ENCODE results near the gene ID4. TPM values are rescaled to one million over a fixed set of nuclear protein-coding genes. Genes with fewer than 3 reads are reported as not detected.

ID4 gene
- total and polyA plus RNA-seq, 2 donors (not counting 1 experiment from before 2014, with no cell fraction given): not detected

- TF ChIP-seq CTCF (IDR thresholded peaks at IDR 0.05) (no peak), EZH2 (IDR thresholded peaks at IDR 0.05; ENCODE audit: borderline replicate concordance, insufficient read depth, low read depth, low read length, poor library complexity, severe bottlenecking) (no peak)
- ChIA-PET POLR2A (no interaction called here), CTCF (no interaction called here)
- Histone ChIP-seq H3K36me3 (replicated peaks in 1 of 2; ENCODE audit: control extremely low read depth in 1 of 2, control insufficient read depth in 1 of 2, extremely low read depth in 1 of 2, insufficient read depth in 2 of 2, low read length in 1 of 2) (no peaks in the 10 kb centered on the region), H3K79me2 (ENCODE audit: control insufficient read depth, insufficient read depth, low read length) (no peaks in the 10 kb centered on the region), H3K27ac (ENCODE audit: low read length in 2 of 2) (no peak overlapping the region), H3K4me3 (ENCODE audit: control extremely low read depth in 1 of 5, extremely low read depth in 1 of 5, insufficient read depth in 1 of 5, low read depth in 2 of 5, low read length in 4 of 5) (no peak overlapping the region), H2AFZ (ENCODE audit: insufficient read depth, low read depth, low read length, poor library complexity, severe bottlenecking) (no peak overlapping the region), H4K20me1 (ENCODE audit: control insufficient read depth, insufficient read depth, low read length, poor library complexity, severe bottlenecking) (no peaks in the 10 kb centered on the region), H3K27me3 (replicated peaks in 1 of 4; ENCODE audit: control extremely low read depth in 1 of 4, control insufficient read depth in 3 of 4, insufficient read depth in 4 of 4, low read length in 3 of 4) (peaks cover 0 to 20% (median 6%) of the 10 kb centered on the region in 4 experiments), H3K9me3 (ENCODE audit: control extremely low read depth in 1 of 3, control insufficient read depth in 2 of 3, insufficient read depth in 1 of 3, low read length in 2 of 3) (peaks cover 0 to 14% (median 0%) of the 10 kb centered on the region in 3 donors), H3K4me2 (replicated peaks; ENCODE audit: low read depth, low read length, poor library complexity, severe bottlenecking) (no peak overlapping the region), H3K4me1 (ENCODE audit: control insufficient read depth in 2 of 2, insufficient read depth in 2 of 2, low read length in 2 of 2) (peaks cover 4 to 10% of the 10 kb centered on the region in 2 donors), H3K9ac (ENCODE audit: low read length) (no peak overlapping the region)
- intact Hi-C loops (cut with micrococcal nuclease): no loop called here
- H3K4me1 Mint-ChIP-seq: peaks cover 10% of the 10 kb centered on the region
- H3K27me3 Mint-ChIP-seq: peaks cover 36% of the 10 kb centered on the region
- no peaks in the 10 kb centered on the region for H3K9me3 Mint-ChIP-seq (ENCODE audit: insufficient read depth)
- DNase-seq: no peak
- no peak overlapping the region for H3K4me3 Mint-ChIP-seq
- no peak overlapping the region for H3K27ac Mint-ChIP-seq
- 50% methylated on average over 1 of the region's 5 CpGs for WGBS (ENCODE audit: insufficient coverage)
- ATAC-seq (ENCODE audit: low read depth): no peak
Observed at GRCh38 chr6:19834858-19835257, 2.3 kb upstream of the ID4 start.

GRCh38 chr6:19835605-19836004, 1.6 kb upstream of the ID4 start:
- no peak overlapping the region for H3K4me3 Mint-ChIP-seq
- DNase-seq (no peak), ATAC-seq (ENCODE audit: low read depth) (no peak)
- no peaks in the 10 kb centered on the region for H3K36me3 ChIP-seq (replicated peaks in 1 of 2; ENCODE audit: control extremely low read depth in 1 of 2, control insufficient read depth in 1 of 2, extremely low read depth in 1 of 2, insufficient read depth in 2 of 2, low read length in 1 of 2)
- intact Hi-C loops (cut with micrococcal nuclease): no loop called here
- ChIA-PET POLR2A (no interaction called here), CTCF (no interaction called here)
- H3K4me2 ChIP-seq (replicated peaks; ENCODE audit: low read depth, low read length, poor library complexity, severe bottlenecking): no peak overlapping the region
- no peak for TF ChIP-seq EZH2 (IDR thresholded peaks at IDR 0.05; ENCODE audit: borderline replicate concordance, insufficient read depth, low read depth, low read length, poor library complexity, severe bottlenecking)
- no peak for TF ChIP-seq CTCF (IDR thresholded peaks at IDR 0.05)
- no peaks in the 10 kb centered on the region for H4K20me1 ChIP-seq (ENCODE audit: control insufficient read depth, insufficient read depth, low read length, poor library complexity, severe bottlenecking)
- H3K9ac ChIP-seq (ENCODE audit: low read length): no peak overlapping the region
- H3K4me1 ChIP-seq (ENCODE audit: control insufficient read depth in 2 of 2, insufficient read depth in 2 of 2, low read length in 2 of 2): peaks cover 4 to 10% of the 10 kb centered on the region in 2 donors
- no peaks in the 10 kb centered on the region for H3K9me3 Mint-ChIP-seq (ENCODE audit: insufficient read depth)
- H3K4me1 Mint-ChIP-seq: peaks cover 10% of the 10 kb centered on the region
- H2AFZ ChIP-seq (ENCODE audit: insufficient read depth, low read depth, low read length, poor library complexity, severe bottlenecking): no peak overlapping the region
- H3K27ac Mint-ChIP-seq: no peak overlapping the region
- H3K27me3 ChIP-seq (replicated peaks in 1 of 4; ENCODE audit: control extremely low read depth in 1 of 4, control insufficient read depth in 3 of 4, insufficient read depth in 4 of 4, low read length in 3 of 4): peaks cover 0 to 20% (median 9%) of the 10 kb centered on the region in 4 experiments
- peaks cover 42% of the 10 kb centered on the region for H3K27me3 Mint-ChIP-seq
- no peak overlapping the region for H3K4me3 ChIP-seq (ENCODE audit: control extremely low read depth in 1 of 5, extremely low read depth in 1 of 5, insufficient read depth in 1 of 5, low read depth in 2 of 5, low read length in 4 of 5)
- H3K79me2 ChIP-seq (ENCODE audit: control insufficient read depth, insufficient read depth, low read length): no peaks in the 10 kb centered on the region
- H3K27ac ChIP-seq (ENCODE audit: low read length in 2 of 2): no peak overlapping the region
- WGBS (ENCODE audit: insufficient coverage): no CpG with 5 or more reads among the region's 4 CpGs
- H3K9me3 ChIP-seq (ENCODE audit: control extremely low read depth in 1 of 3, control insufficient read depth in 2 of 3, insufficient read depth in 1 of 3, low read length in 2 of 3): peaks cover 0 to 14% (median 0%) of the 10 kb centered on the region in 3 donors

All from B cell (primary cell).